Thyroid gland (tissue), 4 donors: Measurements from ENCODE around the gene NAV2. TPM values are rescaled to one million over a fixed set of nuclear protein-coding genes. Genes with fewer than 3 reads are reported as not detected.
A peak's percentile ranks its signal among the peaks of the same experiment; 100 is the strongest.

ENCODE experiments used
- DNase-seq, 2 donors: peaks; one replicate each; pipeline ENCODE4 v3.0.0-alpha.2; 2019
- H3K27ac ChIP-seq, 3 donors: fragments of 200-600 bp; sonication (generic); 1 replicate in 2 of 3; 2 replicates in 1 of 3; pipeline ENCODE4 v1.5.1; 2016 to 2019; ENCODE audit warnings: mild to moderate bottlenecking in 1 of 3, moderate library complexity in 1 of 3
- H3K27me3 ChIP-seq: fragments of 200-600 bp; sonication (generic); one replicate; pipeline ENCODE4 v1.5.1; 2019
- H3K36me3 ChIP-seq, 2 donors: fragments of 200-600 bp; sonication (generic); one replicate each; pipeline ENCODE4 v1.5.1; 2016 to 2019
- H3K4me1 ChIP-seq, 2 donors: fragments of 200-600 bp; sonication (generic); one replicate each; pipeline ENCODE4 v1.5.1; 2017 to 2019
- H3K4me3 ChIP-seq, 3 donors: fragments of 200-600 bp; sonication (generic); replicated peaks in 1 of 3; 1 replicate in 2 of 3; 2 replicates in 1 of 3; pipeline ENCODE4 v1.5.1; 2016; ENCODE audit warnings: mild to moderate bottlenecking in 1 of 3
- H3K9me3 ChIP-seq: fragments of 200-600 bp; sonication (generic); one replicate; pipeline ENCODE4 v1.5.1; 2017
- CTCF ChIP-seq, 6 experiments: fragments of 200-600 bp in 3 of 6; fragments of 450-650 bp in 3 of 6; sonication (generic) in 3 of 6; IDR thresholded peaks; one replicate each; pipeline ENCODE4 v1.5.1; 2016 to 2019; ENCODE audit warnings: antibody characterized with exemption in 6 of 6, mild to moderate bottlenecking in 2 of 6, inconsistent platforms in 1 of 6, moderate library complexity in 1 of 6
- POLR2A ChIP-seq, 2 donors: fragments of 450-650 bp; IDR thresholded peaks; one replicate each; pipeline ENCODE4 v1.6.1; 2017; ENCODE audit warnings: antibody characterized with exemption in 2 of 2, mild to moderate bottlenecking in 2 of 2, moderate library complexity in 1 of 2
- WGBS, 2 donors: methylation state at CpG; one replicate each; pipeline ENCODE4 v1.1.5; 2017; 5-methylcytosine and 5-hydroxymethylcytosine counted together
- intact Hi-C: fragments of 100-400 bp; cut with DNase I; formaldehyde crosslinking; loops from one replicate; pipeline ENCODE4 v1.15.1; 2023
- total RNA-seq, 4 donors: library from RNA; depleted of rRNA; stranded (reverse); fragments of >200 nt; gene quantifications; one replicate each; pipeline ENCODE4 v1.2.3, GENCODE V29; 2016

Gene NAV2
- total RNA-seq, 4 donors from 2014 or later = 34.8 to 88.6 (median 54.5) TPM

GRCh38 chr11:19721176-19721575 lies 8.5 kb downstream of the NAV2 start:
- no peaks in the 10 kb centered on the region for H3K36me3 ChIP-seq
- H3K4me3 ChIP-seq = no peak overlapping the region
- peaks cover 32 to 49% of the 10 kb centered on the region in 2 donors for H3K4me1 ChIP-seq
- DNase-seq = no peak
- no peaks in the 10 kb centered on the region for H3K9me3 ChIP-seq
- no peak overlapping the region for H3K27ac ChIP-seq
- WGBS, 2 donors = 92 to 97% methylated on average over 2 of the region's 2 CpGs
- intact Hi-C loops = no loop called here
- TF ChIP-seq POLR2A (IDR thresholded peaks at IDR 0.05) = no peak
- no peak for TF ChIP-seq CTCF (IDR thresholded peaks at IDR 0.05)
- no peaks in the 10 kb centered on the region for H3K27me3 ChIP-seq

GRCh38 chr11:19722702-19723101 lies 10.1 kb downstream of the NAV2 start:
- TF ChIP-seq POLR2A (IDR thresholded peaks at IDR 0.05) (no peak), CTCF (IDR thresholded peaks at IDR 0.05) (no peak)
- intact Hi-C loops = no loop called here
- no peak overlapping the region for H3K4me3 ChIP-seq
- WGBS, 2 donors = 88 to 92% methylated on average over 5 of the region's 5 CpGs
- no peaks in the 10 kb centered on the region for H3K27me3 ChIP-seq
- peak in 1 of 2 donors; percentile 40 for DNase-seq
- no peaks in the 10 kb centered on the region for H3K9me3 ChIP-seq
- H3K4me1 ChIP-seq = peaks cover 42 to 61% of the 10 kb centered on the region in 2 donors
- H3K36me3 ChIP-seq = no peaks in the 10 kb centered on the region
- peak overlapping the region; percentile 8 to 98 (median 93) for H3K27ac ChIP-seq

- 33 to 61% methylated on average over 5 of the region's 5 CpGs for WGBS, 2 donors
- no peaks in the 10 kb centered on the region for H3K9me3 ChIP-seq
- no peaks in the 10 kb centered on the region for H3K36me3 ChIP-seq
- no peak overlapping the region for H3K4me3 ChIP-seq
- H3K27me3 ChIP-seq = no peaks in the 10 kb centered on the region
- intact Hi-C loops = no loop called here
- H3K27ac ChIP-seq = peak overlapping the region; percentile 93 to 98 (median 96)
- DNase-seq = peak in 1 of 2 donors; percentile 46
- peaks cover 42 to 55% of the 10 kb centered on the region in 2 donors for H3K4me1 ChIP-seq
- TF ChIP-seq CTCF (IDR thresholded peaks at IDR 0.05) (no peak), POLR2A (IDR thresholded peaks at IDR 0.05) (no peak)
These were observed 11.1 kb downstream of the NAV2 start for GRCh38 chr11:19723572-19724342.

GRCh38 chr11:19724765-19725164 lies 12.1 kb downstream of the NAV2 start:
- no peak for TF ChIP-seq POLR2A (IDR thresholded peaks at IDR 0.05)
- no peak for TF ChIP-seq CTCF (IDR thresholded peaks at IDR 0.05)
- H3K27me3 ChIP-seq = no peaks in the 10 kb centered on the region
- intact Hi-C loops = no loop called here
- H3K36me3 ChIP-seq = no peaks in the 10 kb centered on the region
- H3K4me1 ChIP-seq = peaks cover 42 to 61% of the 10 kb centered on the region in 2 donors
- DNase-seq = no peak
- no peak overlapping the region for H3K4me3 ChIP-seq
- peak overlapping the region; percentile 93 to 98 (median 96) for H3K27ac ChIP-seq
- H3K9me3 ChIP-seq = no peaks in the 10 kb centered on the region
- 85 to 98% methylated on average over 2 of the region's 2 CpGs for WGBS, 2 donors

GRCh38 chr11:19725379-19726079 lies 12.9 kb downstream of the NAV2 start:
- 54 to 62% methylated on average over 12 of the region's 12 CpGs for WGBS, 2 donors
- peak; percentile 89 to 91 for DNase-seq
- TF ChIP-seq CTCF (IDR thresholded peaks at IDR 0.05) (no peak), POLR2A (IDR thresholded peaks at IDR 0.05) (peak in 1 of 2 donors; percentile 71)
- no peaks in the 10 kb centered on the region for H3K9me3 ChIP-seq
- no peak overlapping the region for H3K4me3 ChIP-seq
- no peaks in the 10 kb centered on the region for H3K36me3 ChIP-seq
- peak overlapping the region; percentile 93 to 98 (median 96) for H3K27ac ChIP-seq
- peaks cover 42 to 61% of the 10 kb centered on the region in 2 donors for H3K4me1 ChIP-seq
- no peaks in the 10 kb centered on the region for H3K27me3 ChIP-seq
- intact Hi-C loops = no loop called here
